ENCODE results near the gene PLPP4.

GRCh38 chr10:120553911-120554310 is 96.9 kb downstream of the PLPP4 start:
- TF ChIP-seq CTCF (IDR thresholded peaks at IDR 0.05; ENCODE audit: insufficient read depth, low read length, poor library complexity, severe bottlenecking) = no peak
- no peak for TF ChIP-seq EZH2phosphoT487 (conservative IDR thresholded peaks at IDR 0.05; ENCODE audit: low read length)

Measured in SU-DHL-6 (cell line).